ENCODE data around the gene ARRB2. TPM values are rescaled to one million over a fixed set of nuclear protein-coding genes. Genes with fewer than 3 reads are reported as not detected.
"Not testable (repeated sequence)": the region's sequence is repeated elsewhere in the genome, so short reads cannot be mapped to it uniquely, and the experiment has no call there.

ARRB2 gene
- total RNA-seq, 1 donor from 2014 or later: 33.3 TPM

DNA sequence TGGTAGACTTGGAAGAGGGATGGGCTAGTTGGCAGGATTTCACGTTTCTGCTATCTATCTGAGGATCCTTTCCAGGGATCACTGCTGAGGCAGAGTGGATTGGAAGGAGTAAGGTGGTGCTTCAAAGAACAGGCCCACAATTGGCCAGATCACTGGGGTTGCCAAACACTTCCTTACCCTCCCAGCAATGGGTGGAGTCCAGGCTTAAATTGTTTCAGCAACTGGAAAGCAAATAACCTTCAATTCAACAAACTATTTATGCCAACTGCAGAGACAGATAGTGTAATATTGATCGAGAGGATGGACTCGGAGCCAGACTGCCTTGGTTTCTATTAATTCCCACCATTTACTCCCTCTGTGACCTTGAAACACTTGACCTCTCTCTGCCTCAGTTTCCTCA lies 2.1 kb downstream of the ARRB2 start:
- no peaks in the 10 kb centered on the region for H3K9me3 Mint-ChIP-seq
- peaks cover 3% of the 10 kb centered on the region for H3K4me1 ChIP-seq
- H3K27me3 ChIP-seq: no peaks in the 10 kb centered on the region
- TF ChIP-seq EZH2 (IDR thresholded peaks at IDR 0.05): no peak
- no peak for TF ChIP-seq EZH2phosphoT487 (IDR thresholded peaks at IDR 0.05)
- TF ChIP-seq, protein P1, sequence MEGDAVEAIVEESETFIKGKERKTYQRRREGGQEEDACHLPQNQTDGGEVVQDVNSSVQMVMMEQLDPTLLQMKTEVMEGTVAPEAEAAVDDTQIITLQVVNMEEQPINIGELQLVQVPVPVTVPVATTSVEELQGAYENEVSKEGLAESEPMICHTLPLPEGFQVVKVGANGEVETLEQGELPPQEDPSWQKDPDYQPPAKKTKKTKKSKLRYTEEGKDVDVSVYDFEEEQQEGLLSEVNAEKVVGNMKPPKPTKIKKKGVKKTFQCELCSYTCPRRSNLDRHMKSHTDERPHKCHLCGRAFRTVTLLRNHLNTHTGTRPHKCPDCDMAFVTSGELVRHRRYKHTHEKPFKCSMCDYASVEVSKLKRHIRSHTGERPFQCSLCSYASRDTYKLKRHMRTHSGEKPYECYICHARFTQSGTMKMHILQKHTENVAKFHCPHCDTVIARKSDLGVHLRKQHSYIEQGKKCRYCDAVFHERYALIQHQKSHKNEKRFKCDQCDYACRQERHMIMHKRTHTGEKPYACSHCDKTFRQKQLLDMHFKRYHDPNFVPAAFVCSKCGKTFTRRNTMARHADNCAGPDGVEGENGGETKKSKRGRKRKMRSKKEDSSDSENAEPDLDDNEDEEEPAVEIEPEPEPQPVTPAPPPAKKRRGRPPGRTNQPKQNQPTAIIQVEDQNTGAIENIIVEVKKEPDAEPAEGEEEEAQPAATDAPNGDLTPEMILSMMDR (IDR thresholded peaks at IDR 0.05): no peak
- peaks cover 27% of the 10 kb centered on the region for H3K79me2 ChIP-seq (ENCODE audit: low read depth)
- H3F3A ChIP-seq (ENCODE audit: low read depth): peaks cover 10% of the 10 kb centered on the region
- no peak overlapping the region for H3K9ac ChIP-seq
- DNase-seq (ENCODE audit: low spot score): no peak
- H3K27ac Mint-ChIP-seq: no peak overlapping the region
- H3K4me2 ChIP-seq: no peak overlapping the region
- no peaks in the 10 kb centered on the region for H3K36me3 Mint-ChIP-seq
- H2AFZ ChIP-seq (replicated peaks): no peak overlapping the region
- no peaks in the 10 kb centered on the region for H3K9me3 ChIP-seq (ENCODE audit: low read depth)
- H3K27ac ChIP-seq: no peak overlapping the region
- H3K4me3 Mint-ChIP-seq: peak overlapping the region; percentile 86
- no peaks in the 10 kb centered on the region for H3K36me3 ChIP-seq
- H4K20me1 ChIP-seq (ENCODE audit: low read depth): peaks cover 10% of the 10 kb centered on the region
- H3K4me3 ChIP-seq: no peak overlapping the region
- H3K27me3 Mint-ChIP-seq (ENCODE audit: insufficient read depth, low read depth): peaks cover 3% of the 10 kb centered on the region
- H3K4me1 Mint-ChIP-seq: peaks cover 11% of the 10 kb centered on the region

- H3K36me3 Mint-ChIP-seq, H3K9me3 Mint-ChIP-seq: not testable (repeated sequence)
Observed at GRCh38 chr17:4714340-4715062, 4.1 kb downstream of the ARRB2 start.

DNA sequence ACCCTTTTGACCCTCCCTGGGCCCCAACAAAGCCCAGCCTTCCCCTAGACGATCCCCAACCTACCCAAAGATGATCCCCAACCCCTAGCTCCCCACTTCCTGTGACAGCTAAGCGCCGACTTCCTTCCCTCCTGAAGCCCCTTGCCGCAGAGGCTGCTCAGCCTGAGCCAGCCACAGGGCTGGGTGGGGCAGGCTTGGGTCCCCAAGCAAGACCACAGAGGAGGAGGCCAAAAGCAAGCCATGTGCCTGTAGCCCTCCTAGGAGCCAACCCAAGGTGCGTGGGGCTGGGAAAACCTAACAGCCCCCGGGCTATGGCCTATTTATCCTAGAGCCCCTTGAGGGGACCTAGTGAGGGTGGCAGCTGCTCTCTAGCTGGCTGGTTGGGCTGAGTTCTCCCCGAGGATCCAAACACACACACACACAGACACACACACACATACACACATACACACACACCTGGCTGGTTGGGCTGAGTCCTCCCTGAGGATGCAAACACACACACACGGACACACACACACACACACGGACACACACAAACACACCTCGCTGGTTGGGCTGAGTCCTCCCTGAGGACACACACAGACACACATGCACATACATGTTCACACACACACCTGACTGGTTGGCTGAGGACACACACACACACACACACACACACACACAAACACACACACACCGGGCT lies 4.8 kb downstream of the ARRB2 start:
- Histone ChIP-seq H3K79me2 (ENCODE audit: low read depth) (peaks cover 27% of the 10 kb centered on the region), H3K36me3 (no peaks in the 10 kb centered on the region), H3K27ac (no peak overlapping the region), H3F3A (ENCODE audit: low read depth) (no peaks in the 10 kb centered on the region), H3K4me2 (no peak overlapping the region), H3K9me3 (ENCODE audit: low read depth) (no peaks in the 10 kb centered on the region), H2AFZ (replicated peaks) (no peak overlapping the region), H3K27me3 (no peaks in the 10 kb centered on the region), H4K20me1 (ENCODE audit: low read depth) (peaks cover 10% of the 10 kb centered on the region), H3K4me3 (no peak overlapping the region), H3K4me1 (no peaks in the 10 kb centered on the region), H3K9ac (no peak overlapping the region)
- H3K27ac Mint-ChIP-seq: no peak overlapping the region
- H3K27me3 Mint-ChIP-seq (ENCODE audit: insufficient read depth, low read depth): peaks cover 5% of the 10 kb centered on the region
- H3K9me3 Mint-ChIP-seq: no peaks in the 10 kb centered on the region
- H3K36me3 Mint-ChIP-seq: peaks cover 5% of the 10 kb centered on the region
- no peak for TF ChIP-seq EZH2phosphoT487 (IDR thresholded peaks at IDR 0.05)
- TF ChIP-seq, protein P1 (IDR thresholded peaks at IDR 0.05): no peak
- no peak for TF ChIP-seq EZH2 (IDR thresholded peaks at IDR 0.05)
- no peak for DNase-seq (ENCODE audit: low spot score)
- H3K4me1 Mint-ChIP-seq: peaks cover 7% of the 10 kb centered on the region
- H3K4me3 Mint-ChIP-seq: peak overlapping the region; percentile 35

More at GRCh38 chr17:4714340-4715062, 4.1 kb downstream of the ARRB2 start:
- H3K4me3 Mint-ChIP-seq; H3K27ac Mint-ChIP-seq; H3F3A ChIP-seq (ENCODE audit: low read depth); H3K36me3 ChIP-seq; H3K9me3 ChIP-seq (ENCODE audit: low read depth); H4K20me1 ChIP-seq (ENCODE audit: low read depth); H3K27me3 Mint-ChIP-seq (ENCODE audit: insufficient read depth, low read depth); H3K9ac ChIP-seq; H3K4me1 ChIP-seq; H2AFZ ChIP-seq (replicated peaks); DNase-seq (ENCODE audit: low spot score); H3K4me3 ChIP-seq; H3K4me2 ChIP-seq; H3K27me3 ChIP-seq; H3K27ac ChIP-seq: not testable (repeated sequence)
- peaks cover 27% of the 10 kb centered on the region for H3K79me2 ChIP-seq (ENCODE audit: low read depth)
- peaks cover 11% of the 10 kb centered on the region for H3K4me1 Mint-ChIP-seq

DNA sequence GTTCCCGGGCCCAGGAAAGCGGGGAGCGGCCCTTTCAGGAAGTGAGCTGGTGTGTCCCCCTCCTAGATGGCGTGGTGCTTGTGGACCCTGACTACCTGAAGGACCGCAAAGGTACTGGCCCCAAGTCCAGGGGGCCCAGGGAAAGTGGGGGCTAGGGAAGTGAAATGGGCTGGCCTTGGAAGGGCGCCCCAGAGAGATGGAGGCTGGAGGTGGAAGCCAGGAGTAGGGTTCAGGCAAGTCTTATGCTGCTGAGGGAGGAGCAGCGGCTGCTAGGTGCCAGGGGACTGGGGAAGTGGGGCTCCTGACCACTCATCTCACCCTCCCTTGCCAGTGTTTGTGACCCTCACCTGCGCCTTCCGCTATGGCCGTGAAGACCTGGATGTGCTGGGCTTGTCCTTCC lies 5.6 kb downstream of the ARRB2 start:
- Histone ChIP-seq H2AFZ (replicated peaks) (no peak overlapping the region), H3K9ac (no peak overlapping the region), H3K36me3 (no peaks in the 10 kb centered on the region), H3K79me2 (ENCODE audit: low read depth) (peaks cover 22% of the 10 kb centered on the region), H3K9me3 (ENCODE audit: low read depth) (no peaks in the 10 kb centered on the region), H3K4me2 (no peak overlapping the region), H3K4me3 (no peak overlapping the region), H3K4me1 (no peaks in the 10 kb centered on the region), H3K27ac (no peak overlapping the region), H4K20me1 (ENCODE audit: low read depth) (peaks cover 10% of the 10 kb centered on the region), H3K27me3 (no peaks in the 10 kb centered on the region), H3F3A (ENCODE audit: low read depth) (no peaks in the 10 kb centered on the region)
- TF ChIP-seq, protein P1 (IDR thresholded peaks at IDR 0.05): no peak
- no peak for TF ChIP-seq EZH2 (IDR thresholded peaks at IDR 0.05)
- no peak for TF ChIP-seq EZH2phosphoT487 (IDR thresholded peaks at IDR 0.05)
- no peaks in the 10 kb centered on the region for H3K9me3 Mint-ChIP-seq
- H3K4me1 Mint-ChIP-seq: peaks cover 6% of the 10 kb centered on the region
- H3K27me3 Mint-ChIP-seq (ENCODE audit: insufficient read depth, low read depth): peaks cover 5% of the 10 kb centered on the region
- no peak overlapping the region for H3K4me3 Mint-ChIP-seq
- DNase-seq (ENCODE audit: low spot score): no peak
- H3K36me3 Mint-ChIP-seq: peaks cover 5% of the 10 kb centered on the region
- H3K27ac Mint-ChIP-seq: no peak overlapping the region

All from neural progenitor cell (in vitro differentiated cells).